GM12801 (cell line): Measurements from ENCODE around the gene RAD51AP1.

Source experiments
- TF ChIP-seq, protein P1 (sequence below): IDR thresholded peaks from one replicate; pipeline ENCODE4 v1.5.1; 2011; ENCODE audit warnings: control low read depth; ENCODE audit not compliant: insufficient read length; ENCODE audit errors: extremely low read depth

Gene RAD51AP1

DNA sequence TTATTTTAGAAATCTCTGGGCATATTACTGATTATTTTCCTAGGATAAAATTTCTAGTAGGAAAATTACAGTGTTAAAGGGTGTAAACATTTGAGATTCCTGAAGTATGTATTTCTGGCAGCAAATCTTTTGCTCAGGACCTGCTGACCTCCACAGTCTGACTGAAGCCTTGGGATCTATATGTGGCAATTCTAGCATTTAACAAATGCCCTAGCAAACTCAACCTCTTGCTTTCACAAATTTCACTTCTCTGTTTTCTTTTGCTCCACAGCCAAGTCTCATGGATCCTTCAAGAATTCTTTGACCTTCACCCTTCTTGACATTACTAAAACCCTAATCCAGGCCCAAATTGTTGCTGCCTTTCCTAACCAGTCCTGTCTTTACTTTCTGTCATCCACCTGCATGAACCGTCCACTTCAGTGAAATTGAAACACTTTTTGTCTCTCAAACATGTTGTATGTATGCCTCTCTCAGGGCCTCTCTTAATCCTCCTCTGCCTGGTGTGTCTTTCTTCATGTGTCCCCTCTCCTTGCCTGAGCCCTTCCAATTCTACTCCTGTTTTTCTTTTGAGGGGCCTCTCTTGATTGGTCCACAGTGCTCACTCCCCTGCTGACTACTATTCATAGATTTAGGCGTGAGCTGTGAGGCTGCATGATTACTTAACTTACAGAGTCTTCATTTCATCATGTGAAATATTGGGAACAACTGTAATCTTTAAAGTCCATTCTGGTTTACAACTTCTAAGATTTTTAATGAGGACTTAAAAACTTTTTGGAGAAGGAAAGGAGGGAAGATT is 18.2 kb downstream of the RAD51AP1 start:
- TF ChIP-seq, protein P1, sequence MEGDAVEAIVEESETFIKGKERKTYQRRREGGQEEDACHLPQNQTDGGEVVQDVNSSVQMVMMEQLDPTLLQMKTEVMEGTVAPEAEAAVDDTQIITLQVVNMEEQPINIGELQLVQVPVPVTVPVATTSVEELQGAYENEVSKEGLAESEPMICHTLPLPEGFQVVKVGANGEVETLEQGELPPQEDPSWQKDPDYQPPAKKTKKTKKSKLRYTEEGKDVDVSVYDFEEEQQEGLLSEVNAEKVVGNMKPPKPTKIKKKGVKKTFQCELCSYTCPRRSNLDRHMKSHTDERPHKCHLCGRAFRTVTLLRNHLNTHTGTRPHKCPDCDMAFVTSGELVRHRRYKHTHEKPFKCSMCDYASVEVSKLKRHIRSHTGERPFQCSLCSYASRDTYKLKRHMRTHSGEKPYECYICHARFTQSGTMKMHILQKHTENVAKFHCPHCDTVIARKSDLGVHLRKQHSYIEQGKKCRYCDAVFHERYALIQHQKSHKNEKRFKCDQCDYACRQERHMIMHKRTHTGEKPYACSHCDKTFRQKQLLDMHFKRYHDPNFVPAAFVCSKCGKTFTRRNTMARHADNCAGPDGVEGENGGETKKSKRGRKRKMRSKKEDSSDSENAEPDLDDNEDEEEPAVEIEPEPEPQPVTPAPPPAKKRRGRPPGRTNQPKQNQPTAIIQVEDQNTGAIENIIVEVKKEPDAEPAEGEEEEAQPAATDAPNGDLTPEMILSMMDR = no peak

DNA sequence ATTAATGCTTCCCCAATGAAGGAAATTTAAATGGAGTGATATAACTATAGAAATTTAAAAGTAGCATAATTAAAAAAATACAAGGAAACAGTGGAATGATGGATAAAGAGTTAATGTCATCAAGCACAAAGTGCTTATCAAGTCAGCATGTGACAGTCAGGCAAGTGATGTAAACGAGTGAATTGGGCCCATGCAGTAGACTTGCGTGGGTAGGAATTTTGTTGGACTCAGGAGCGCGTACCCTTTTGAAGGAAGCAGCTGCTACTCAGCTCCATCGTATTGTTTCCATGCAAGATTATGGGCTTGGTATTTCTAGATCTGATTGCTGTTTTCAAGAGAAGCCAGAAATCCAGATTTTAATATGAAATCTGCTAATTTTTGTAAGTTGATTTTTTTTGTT is 18.9 kb downstream of the RAD51AP1 start:
- TF ChIP-seq, protein P1 = no peak

DNA sequence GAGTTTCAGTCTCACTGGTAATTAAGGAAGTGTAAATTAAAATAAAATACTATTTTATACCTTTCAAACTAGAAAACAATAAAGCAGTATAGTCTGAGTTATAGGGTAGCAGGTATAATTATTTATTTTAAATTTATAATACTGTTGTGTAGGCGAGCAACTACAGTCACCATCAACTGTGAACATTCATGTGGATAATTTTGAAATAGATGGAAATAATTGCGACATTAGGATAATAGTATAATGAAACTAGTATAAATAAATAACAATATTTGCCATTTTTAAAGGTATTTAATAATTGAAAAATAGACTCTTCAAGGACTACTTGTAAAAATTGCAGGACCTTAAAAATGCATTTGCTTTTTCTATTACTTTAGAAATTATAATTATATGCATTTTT is 19.5 kb downstream of the RAD51AP1 start:
- TF ChIP-seq, protein P1 = no peak

DNA sequence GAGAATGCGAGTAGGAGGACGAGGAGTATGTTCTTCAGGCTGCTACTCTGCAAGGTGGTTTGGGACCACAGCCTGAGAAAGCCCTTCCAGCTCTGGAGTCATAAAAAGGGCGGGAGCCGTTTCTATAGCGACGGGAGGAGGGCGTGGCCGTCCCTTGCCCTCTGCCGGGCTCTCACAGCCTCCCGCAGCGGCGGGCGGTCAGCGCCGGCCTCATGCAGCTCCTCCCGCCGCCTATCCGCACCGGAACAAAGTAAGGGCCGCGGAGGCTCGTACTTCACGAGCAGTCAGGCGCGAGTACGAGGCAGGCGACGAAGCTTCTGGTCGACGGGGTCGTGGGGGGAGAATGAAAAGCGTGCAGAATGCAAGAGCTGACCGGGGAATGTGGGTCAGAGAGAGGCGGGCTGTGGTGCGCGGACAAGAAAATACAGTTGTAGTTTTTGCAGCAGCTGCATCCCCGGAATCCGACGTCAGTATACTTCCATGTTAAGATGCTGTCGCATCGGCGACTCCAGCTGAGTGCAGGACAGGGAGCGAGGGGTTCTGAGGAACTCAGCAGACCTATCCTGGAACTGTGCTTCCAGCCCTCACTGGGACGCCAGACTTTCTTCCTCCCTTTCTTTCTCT is 23.5 kb downstream of the RAD51AP1 start, which contains the start of gene DYRK4:
DYRK4 (plus strand) TSS at position 175 of the 624 bp plus-strand sequence; CDS start at position 213, 38 bp downstream.
- TF ChIP-seq, protein P1 = no peak

DNA sequence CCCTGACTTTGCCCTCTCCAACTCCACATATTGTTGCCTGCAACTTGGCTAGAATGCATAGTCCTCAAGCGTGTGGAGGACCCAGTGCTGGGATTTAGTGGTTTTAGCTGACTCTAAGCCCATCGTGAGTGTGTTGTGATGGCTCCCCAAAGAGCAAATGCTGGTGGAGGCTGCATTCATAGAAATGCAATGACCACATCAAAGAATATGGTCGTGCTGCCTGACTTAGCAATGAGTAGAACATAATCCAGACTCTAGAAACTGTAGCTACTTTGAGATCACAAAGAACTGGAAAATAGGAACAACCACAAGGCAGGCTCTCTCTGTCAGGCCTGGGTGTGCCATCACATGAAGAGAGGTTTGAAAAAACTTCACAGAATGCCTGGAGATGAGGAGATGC is 24.6 kb downstream of the RAD51AP1 start:
- TF ChIP-seq, protein P1 = no peak

- TF ChIP-seq, protein P1 = no peak
These were observed 26.1 kb downstream of the RAD51AP1 start for GRCh38 chr12:4564818-4565217.

- TF ChIP-seq, protein P1 = no peak
These were observed 27.8 kb downstream of the RAD51AP1 start for GRCh38 chr12:4566474-4566873.
